ENCODE results near the gene RPS6KA2.

RPS6KA2 gene

DNA sequence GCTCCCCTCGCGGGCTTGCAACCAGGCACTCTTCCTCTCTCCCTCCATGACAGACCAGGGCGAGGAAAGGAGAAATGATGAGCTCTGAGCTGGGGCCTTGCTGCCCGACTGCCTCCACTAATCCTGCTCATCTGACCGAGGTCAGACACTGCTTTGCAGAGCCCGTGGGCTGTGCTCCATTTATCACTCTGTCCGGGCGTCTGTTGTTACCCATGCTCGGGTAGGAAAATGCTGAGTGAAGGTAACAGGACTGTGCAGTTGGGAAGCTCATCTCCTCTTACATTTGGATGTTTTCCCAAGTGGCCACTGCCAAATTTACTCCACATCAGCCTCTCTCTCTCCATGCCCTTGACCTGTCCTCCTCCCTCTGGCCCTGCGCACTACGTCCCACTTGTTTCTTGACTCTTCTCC lies 14.6 kb downstream of the RPS6KA2 start:
- DNase-seq, result no peak

DNA sequence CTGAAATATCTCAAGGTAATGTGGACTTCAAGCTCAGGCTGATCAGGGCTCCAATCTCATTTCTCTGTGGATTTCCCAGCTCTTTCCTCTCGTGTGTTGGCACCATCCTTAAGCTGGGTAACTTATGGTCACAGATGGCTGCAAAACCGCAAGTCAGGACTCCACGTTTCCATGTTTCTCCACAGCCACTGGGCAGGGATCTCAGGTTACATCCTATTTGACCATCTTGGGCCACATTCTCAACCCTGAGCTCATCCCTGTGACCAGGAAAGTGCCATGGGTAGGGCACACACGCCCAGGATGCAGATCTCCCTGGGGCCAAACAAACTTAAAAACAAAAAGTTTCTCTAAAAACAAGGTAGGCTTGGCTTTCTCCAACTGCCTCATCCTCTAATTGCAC lies 15.4 kb downstream of the RPS6KA2 start:
- no peak for DNase-seq

DNA sequence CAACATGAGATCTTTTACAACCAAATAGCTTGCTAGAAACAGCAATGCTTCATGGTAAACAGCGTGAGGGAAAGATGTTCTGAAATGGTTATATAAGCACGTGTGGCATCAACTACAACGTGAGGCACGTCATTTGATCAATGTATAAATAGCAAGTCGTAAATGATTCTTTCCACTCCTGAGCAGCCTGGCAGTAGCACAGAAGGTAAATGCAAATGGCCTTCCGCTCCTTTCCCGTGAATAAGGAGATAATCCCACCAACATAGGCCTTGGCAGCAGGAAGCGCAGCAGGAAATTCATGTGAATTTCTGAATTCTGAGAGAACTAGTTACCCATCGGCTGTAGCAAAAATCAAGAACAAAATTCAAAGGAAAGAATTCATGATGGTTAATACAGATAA lies 17.0 kb downstream of the RPS6KA2 start:
- no peak for DNase-seq

DNA sequence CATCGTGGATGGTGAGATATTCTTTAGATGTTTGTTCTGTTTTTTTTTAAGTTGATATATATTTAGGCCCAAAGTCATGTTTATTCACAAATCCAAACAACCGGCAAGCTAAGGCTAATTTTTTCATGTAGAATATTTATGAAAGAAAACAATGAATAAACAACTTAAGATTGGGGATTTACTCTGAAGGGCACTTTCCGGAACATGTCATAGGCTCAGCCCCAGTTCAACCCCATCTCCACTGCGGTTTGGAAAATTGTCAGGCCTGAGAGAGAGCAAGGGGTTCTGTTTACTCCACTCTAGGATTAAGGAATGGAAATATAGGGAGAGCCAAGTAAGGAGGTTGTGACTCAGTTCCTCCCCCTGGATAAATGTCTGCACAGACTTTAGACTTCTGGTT lies 18.3 kb downstream of the RPS6KA2 start:
- no peak for DNase-seq

DNA sequence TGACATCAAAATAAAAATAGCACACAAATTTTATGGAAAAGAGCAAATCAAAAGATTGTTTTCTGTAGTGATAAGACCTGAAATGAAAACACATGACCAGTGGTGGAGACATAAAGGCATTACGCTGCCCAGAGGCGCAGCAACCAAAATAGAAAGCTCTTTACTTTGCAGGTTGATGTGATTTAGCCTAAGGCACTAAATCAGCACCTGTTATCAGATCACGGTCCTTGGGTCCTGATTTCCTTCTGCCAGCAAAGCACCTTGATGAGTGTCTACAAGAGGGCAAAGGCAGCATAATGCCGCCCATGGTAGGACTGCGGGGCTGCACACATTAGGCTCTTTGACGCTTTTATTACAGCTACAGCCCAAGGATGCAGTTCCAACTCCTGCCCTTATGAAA lies 21.3 kb downstream of the RPS6KA2 start:
- no peak for DNase-seq

DNA sequence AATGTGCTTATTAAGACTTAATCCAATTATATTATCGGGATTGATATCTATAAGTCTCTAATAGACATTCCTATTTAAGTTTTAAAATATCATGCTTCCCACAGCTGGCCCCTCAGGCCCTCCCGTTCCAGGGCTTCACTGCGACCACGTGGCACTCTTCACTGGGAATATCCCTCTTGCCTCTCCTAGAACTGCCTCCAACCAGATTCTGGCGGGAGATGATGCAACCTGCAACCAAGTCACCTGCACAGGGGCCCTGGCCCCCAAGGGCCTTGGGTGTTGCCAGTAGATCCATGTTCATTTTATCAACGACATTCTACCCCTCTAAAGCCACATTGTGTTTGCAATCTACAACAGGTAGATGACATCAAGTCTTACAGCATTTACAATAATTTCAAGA lies 22.1 kb downstream of the RPS6KA2 start:
- no peak for DNase-seq

DNA sequence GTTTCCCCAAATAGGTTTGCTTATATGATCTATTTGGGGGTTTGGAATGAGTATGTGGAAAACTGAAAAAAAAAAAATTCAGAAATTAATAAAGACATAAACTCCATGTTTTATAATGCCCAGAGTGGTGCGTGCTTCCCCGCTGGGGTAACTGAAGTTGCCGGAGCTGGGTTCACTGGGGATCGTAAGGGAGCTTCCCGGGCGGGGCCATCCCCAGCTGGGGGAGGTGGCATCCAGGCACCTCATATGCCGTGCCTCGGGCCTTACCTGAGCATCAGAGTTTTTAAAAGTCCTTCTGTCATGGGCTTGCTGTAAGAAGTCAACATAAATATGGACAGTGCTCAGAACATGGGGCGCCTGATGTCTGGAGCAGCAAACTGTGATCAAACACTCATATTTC lies 22.7 kb downstream of the RPS6KA2 start:
- no peak for DNase-seq

DNA sequence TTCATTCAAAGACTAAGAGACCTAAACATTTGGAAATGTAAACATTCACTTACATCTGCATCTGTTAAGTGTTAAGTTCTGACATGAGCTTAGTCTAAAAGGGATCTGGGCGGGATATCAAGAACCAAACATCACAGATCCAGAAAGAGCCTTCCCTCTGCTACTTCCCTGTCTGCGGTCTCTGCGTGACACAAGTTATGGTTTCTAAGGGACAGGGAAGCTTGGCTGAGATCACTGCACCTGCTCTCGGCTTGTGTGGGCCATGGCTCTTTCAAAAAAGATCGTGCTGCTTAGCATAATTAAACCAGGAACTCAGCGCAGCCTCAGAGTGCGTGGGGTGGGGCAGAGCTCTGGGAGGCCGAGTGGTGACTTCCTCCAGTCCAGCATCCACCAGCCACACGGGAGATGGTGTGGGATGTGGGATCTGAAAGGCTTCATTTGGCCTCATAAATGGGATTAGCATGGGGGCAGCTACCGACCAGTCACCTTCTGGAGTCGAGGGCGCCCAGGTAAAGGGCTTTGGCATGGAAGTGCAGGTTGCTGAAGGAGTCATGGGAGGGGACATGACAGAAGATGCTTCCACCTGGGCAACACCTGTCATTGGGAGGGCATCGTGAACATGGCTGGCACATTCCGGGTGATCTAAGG lies 23.9 kb downstream of the RPS6KA2 start:
- no peak for DNase-seq

DNA sequence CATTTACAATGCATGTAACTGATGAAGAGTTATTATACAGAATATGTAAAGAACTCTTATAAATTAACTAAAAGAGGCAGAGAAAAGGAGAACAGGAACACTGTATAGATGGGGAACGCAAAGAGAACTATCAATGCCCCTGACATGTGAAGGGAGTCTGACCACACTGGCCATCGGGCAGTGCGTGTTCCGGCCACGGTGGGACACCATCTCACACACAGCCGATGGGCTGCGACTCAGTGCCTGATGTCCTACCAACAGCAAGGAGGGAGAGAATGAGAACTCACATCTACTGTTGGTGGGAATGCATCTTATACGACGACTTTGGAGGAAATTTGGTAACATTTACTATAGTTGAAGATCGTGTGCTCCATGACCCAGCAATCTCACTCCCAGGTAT lies 25.1 kb downstream of the RPS6KA2 start:
- DNase-seq, result no peak

DNA sequence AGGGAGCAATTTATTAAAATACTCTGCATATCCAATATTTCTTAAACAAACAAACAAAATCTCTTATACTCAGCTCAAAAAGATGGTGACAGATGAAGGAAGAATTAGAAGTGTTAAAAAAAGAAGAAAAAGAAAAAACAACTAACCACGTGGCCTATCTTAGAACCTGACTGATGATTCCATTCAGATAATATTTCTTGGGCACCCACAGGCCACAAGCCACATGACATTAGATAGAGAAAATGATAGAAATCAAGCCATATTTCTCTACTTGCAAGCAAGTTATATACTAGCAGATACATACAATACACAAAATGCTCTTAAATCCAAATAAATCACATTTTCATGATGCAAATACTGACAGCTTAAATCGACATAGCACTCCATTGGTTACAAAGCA lies 26.1 kb downstream of the RPS6KA2 start:
- no peak for DNase-seq

DNA sequence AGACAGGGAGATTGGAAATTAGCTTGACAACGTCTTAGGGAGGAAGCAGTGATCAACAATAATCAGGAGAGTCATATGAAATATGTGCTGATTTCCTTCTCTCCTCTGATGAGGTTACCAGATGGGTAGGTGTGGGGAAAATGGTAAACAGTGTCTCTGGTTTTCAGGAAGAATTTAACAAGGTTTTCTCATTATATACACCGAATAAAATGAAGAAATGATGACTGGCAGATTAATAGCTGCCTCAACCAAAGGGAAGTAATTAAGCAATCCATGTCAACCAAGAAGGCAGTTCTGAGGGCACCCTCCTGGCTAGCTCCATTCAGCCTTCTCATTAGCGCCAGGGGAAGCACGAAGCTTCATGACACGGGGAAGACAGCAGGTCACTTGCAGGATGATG lies 27.8 kb downstream of the RPS6KA2 start:
- no peak for DNase-seq

DNA sequence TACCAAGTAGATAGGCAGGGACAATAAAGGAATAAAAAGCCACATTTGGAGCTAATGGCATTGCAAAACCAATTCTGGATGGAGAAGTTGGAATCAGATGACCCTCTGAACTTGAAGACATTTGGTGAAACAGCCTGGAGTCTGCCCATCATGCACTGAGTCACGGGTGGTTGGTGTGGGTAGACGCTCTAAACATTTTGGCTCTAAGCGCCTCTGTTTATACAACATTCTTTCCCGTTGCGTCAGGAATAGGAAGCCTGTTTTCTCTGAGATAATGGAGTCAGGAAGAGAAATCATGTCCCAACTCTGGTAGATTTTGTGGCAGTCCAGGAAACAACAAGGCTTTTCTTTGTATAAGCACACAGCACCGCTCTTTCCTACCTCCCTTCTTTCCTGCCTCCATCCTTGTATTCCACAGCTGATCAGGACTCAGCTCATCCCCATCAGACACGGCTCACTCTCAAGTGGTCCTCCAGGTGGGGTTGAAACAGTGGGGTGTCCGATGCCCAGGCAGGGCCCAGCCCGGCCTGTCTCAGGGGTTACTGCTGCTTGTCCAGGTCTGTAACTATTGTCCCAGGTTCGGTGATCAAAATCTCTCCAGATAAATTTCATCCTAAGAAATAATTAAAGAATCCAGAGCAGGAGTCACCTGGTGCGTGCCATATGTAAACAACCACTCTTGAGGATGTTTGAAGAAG lies 28.5 kb downstream of the RPS6KA2 start:
- no peak for DNase-seq

DNA sequence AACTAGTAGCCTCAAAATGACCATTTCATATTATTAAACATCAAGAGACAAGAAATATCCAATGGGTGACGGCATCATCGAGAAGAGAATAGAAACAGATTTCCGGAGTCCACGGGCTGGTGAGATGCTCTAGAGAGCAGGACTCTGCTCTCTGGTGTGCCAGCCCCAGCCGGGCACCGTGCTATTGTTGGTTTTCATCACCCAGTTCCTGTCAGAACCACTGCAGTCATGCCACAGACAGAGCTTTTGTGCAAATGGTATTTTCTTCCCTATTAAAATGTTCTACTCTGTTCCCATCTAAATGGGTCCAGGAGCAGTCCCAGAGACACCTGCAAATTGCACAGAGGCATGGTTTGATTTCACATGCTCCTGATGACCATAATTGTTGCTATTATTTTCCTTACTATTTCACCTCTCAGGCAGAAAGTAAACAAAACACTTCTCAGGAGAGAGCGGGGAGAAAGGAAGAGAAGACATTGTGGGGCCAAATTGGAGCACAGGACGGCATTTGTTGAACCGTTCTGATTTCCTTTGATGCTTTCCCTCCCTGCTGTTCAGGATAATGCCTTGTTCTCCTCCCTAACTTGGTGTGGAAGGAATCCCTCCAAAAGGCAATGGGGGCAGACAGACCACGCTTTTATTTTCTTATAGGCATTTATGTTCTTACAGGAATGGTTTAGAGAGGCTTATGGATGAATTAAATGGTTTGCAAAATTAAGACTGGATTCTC lies 29.2 kb downstream of the RPS6KA2 start:
- DNase-seq, result no peak

DNA sequence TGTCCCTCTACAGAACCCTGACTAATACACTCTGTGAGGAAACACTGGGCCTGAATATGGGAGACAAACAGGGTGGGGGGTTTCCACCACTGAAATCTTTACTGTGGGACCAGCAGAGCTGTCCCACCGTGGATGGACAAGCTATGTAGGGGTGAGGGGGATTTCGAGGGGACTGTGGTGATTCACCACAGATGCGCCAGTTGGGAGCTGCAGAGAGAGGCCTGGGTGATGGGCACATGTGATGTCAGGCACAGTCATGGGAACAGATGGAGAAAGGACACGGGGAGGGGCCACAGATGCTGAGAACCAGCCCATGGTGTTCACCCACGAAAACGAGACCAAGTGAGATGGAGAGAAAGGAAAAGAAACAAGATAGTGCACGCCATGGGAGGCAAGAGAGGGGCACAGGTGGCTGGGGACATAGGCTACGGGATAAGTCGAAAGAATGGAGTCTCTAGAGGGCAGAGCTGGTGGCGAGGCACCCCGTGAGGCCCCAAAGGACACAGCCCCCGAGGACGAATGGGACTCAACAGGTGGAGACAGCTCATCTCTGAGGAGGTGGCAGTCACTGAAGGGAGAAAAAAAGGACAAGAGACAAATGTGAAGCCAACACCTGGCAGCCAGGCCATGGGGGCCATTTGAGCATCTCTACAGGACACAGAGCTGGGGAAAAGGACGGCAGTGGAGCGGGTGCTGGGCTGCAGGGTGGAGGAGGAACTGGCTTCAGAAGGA lies 30.1 kb downstream of the RPS6KA2 start:
- no peak for DNase-seq

DNA sequence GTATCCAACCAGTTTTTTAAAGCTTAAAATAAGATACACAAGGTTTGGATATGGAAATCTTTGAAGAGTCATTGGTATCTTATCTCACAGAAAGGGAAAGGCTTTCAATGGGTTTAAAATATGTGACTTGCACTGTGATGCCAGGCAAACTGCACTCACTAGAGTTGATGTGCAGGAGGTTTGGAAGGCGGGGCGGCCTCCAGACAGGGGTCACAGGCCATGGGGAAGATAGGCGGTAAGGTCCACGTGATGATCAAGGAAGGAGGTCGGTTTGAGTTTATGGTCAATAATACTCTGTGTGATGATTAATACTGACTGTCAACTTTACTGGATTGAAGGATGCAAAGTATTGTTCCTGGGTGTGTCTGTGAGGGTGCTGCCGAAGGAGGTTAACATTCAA lies 31.1 kb downstream of the RPS6KA2 start:
- no peak for DNase-seq

DNA sequence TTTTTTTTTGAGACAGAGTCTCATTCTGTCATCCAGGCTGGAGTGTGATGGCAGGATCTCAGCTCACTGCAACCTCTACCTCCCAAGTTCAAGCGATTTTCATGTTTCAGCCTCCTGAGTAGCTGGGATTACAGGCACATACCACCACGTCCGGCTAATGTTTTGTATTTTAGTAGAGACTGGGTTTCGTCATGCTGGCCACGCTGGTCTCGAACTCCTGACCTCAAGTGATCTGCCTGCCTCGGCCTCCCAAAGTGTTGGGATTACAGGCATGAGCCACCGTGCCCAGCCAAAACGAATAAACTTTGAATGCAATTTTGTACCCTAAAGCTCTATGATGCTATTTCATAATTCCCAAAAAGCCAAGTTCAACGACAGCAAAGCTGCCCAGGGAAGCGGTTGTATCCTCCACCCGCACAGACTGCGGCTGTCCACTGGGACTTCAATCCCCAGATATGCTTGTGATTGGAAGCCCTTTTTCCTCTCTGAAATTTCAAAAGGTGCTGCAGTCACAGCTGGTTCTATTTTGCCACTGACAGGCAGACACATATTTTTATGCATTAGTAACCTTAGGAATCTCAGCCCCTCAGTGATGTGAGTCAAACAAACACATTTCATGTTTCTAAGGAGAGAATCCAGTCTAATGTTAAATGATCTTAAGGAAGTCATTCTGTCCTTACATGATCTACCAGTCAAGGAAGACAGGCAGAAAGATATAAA lies 31.8 kb downstream of the RPS6KA2 start:
- no peak for DNase-seq

DNA sequence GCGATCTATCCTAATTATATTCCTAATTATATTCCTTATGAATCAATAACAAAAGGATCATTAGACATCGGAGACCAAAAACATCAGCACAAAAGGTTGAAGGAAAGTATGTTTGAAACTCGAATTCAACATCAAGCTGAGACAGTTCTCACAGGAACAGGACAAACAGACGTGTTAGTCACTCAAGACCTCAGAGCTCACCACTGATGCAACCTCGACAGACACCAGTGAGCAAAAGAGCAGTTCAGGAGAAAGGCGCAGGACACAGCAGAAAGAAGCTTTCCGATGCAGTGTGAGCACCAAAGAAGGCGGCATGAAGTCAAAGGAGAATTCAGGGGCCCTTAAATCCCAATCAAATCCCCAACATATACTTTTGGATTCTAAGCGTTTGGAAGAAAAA lies 34.2 kb downstream of the RPS6KA2 start:
- no peak for DNase-seq

DNA sequence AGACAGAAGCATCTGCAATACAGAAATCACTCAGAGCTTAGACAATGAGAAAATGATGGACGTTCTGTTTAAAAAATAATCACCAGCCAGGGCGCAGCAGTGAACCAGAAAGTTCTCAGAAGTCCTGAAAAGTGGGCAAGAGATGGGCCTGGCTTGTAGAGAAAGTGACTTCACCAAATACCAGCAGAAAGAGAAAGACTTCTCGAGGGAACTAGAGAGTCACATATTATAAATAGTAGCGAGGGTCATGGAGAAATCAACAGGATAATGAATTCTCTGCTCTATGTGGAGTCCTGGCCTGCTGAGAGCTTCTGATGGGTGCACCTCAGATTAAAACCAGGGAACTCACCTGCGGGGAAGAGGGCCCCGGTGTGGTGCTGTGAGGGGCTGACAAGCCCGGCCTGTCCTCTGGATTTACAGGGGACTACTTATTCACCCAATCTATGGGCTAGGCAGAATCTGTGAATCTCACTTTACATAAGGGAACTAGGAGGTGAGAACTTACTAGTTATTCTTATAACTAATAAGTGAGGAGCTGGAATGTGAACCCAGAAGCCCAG lies 35.0 kb downstream of the RPS6KA2 start:
- DNase-seq, result no peak

DNA sequence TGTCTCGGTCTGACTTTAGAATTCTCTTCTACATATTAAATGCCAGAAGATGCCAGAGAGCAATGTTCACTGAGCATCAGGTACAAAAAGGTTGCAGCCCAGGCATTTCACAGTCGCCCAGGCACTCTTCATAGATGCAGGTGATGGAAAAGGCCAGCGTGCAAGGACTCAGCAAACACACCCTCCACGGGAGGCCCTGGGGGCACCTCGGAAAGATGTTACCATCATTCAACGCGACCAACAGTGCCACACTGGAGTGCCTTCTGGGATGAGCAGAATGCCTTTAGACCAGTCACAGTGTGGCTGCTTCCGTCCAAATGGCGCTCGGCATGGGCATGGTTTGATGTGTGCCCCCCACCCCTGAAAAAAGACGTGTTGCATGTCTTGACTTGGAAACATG lies 36.0 kb downstream of the RPS6KA2 start:
- DNase-seq, result no peak

DNA sequence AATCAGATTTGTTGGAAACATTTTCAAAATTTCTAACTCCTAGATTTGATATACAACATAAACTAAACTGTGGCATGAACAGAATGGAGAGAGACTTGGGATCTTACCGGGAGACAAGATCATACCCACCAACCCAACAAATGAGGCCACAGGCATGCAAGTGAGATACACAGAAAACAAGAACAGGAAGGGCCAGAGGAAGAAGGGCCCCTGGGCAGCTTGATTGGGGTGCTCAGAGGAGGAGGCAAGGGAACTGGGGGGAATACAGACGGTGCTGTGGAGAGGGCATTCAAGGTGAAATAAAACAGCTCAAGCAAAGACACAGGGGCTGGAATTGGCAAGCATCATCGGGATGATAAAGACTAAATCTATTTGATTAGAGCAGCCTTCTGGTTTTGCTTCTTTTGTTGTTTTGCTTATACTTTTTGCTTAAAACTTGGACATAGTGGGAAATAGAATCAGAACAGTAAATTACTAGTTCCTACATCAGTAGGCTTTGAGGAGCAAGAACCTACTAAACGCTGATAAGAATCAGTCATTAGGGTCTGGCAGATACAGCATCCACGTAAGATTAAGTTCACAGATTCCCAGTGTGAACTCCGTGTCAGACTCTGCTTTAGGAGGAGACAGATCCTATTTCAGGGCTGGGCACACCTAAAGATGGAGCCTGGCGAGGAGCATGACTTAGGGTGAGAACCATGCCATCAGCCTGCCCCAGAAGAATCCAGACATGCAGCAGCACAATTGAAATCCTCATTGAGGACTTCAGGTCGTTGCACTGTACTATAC lies 37.1 kb downstream of the RPS6KA2 start:
- no peak for DNase-seq

DNA sequence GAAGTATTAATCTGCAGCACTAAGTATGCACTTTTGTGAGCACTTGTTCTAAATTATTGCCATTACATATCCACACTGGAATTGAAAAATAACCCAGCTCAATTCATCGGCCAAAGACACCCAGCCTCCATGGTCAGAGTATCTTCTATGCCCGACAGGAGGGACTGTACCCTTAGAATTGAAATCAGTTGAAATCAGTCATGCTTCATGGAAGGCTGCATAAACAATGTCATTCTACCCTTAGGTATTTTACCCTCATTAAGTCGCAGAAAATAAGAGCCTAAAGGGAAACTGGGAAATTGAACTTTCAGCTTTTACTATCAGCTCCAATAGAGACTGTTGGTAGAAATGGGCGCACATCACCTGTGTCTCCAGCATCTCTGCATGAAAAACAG lies 37.7 kb downstream of the RPS6KA2 start:
- DNase-seq, result no peak

All from cerebellar nuclear complex (tissue), 1 donor.